NB4 (cell line): ENCODE data around the gene DCTD.

Source experiments
- CTCF ChIP-seq: IDR thresholded peaks from one replicate; pipeline ENCODE4 v1.5.1; 2012; ENCODE audit warnings: low read depth, low read length
- MAX ChIP-seq: IDR thresholded peaks from 2 replicates; pipeline ENCODE4 v1.6.1; 2011; ENCODE audit warnings: low read depth, low read length
- MYC ChIP-seq: IDR thresholded peaks from 2 replicates; pipeline ENCODE4 v1.6.1; 2011; ENCODE audit warnings: low read depth, low read length
- POLR2A ChIP-seq: IDR thresholded peaks from 2 replicates; pipeline ENCODE4 v1.6.1; 2011; ENCODE audit warnings: mild to moderate bottlenecking; ENCODE audit not compliant: insufficient read length; ENCODE audit errors: extremely low read depth

GRCh38 chr4:182862141-182862875, 54.9 kb downstream of the DCTD start:
- no peak for TF ChIP-seq CTCF
- no peak for TF ChIP-seq MAX
- no peak for TF ChIP-seq MYC
- TF ChIP-seq POLR2A: no peak
